Measurements from ENCODE around the gene MICAL2. TPM values are rescaled to one million over a fixed set of nuclear protein-coding genes. Genes with fewer than 3 reads are reported as not detected.

The MICAL2 gene
- total RNA-seq, 1 donor from 2014 or later, result 34.8 TPM

- no peak for ATAC-seq (ENCODE audit: poor library complexity)
- intact Hi-C loops (cut with DNase I), result no loop called here
- no peak for DNase-seq
Measured at GRCh38 chr11:12075291-12075690, 35.1 kb upstream of the MICAL2 start.

GRCh38 chr11:12075822-12076821 lies 34.3 kb upstream of the MICAL2 start:
- DNase-seq (no peak), ATAC-seq (ENCODE audit: poor library complexity) (no peak)
- intact Hi-C loops (cut with DNase I), result no loop called here

GRCh38 chr11:12076840-12077534 lies 33.4 kb upstream of the MICAL2 start:
- DNase-seq, result no peak
- no peak for ATAC-seq (ENCODE audit: poor library complexity)
- intact Hi-C loops (cut with DNase I), result no loop called here

DNA sequence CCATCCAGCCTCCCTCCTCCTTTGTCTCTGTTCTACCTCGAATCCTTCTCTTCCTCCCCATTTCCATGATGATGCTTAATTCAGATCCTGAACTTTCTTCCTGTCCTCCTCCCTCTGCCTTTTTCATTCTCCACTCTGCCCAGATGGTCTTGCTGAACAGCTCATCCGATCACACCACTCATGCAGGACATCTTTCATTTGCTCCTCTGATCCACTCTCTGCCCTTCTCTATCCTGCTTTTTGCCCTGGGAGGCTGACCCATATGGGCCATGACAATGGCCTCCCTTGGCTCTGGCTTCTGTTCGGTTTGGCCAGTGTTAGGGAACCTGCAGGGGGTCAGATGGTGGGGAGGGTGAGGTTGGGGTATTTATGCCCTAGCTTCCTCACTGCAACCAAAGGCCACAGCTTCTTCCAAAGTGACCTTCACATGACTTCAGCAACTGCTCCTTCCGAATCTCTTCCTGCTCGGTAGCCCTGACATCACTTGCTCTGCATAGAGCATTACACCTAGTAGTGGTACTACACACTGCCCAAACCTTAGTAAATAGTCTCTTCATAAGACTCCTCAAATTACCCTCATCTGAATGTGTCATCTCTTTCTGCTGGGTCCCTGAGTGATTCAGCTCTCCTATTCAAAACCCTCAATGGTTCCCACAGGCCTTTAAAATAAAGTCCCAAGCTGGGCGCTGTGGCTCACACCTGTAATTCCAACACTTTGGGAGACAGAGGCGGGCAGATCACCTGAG lies 32.7 kb upstream of the MICAL2 start:
- ATAC-seq (ENCODE audit: poor library complexity), result no peak
- no peak for DNase-seq
- intact Hi-C loops (cut with DNase I), result no loop called here

DNA sequence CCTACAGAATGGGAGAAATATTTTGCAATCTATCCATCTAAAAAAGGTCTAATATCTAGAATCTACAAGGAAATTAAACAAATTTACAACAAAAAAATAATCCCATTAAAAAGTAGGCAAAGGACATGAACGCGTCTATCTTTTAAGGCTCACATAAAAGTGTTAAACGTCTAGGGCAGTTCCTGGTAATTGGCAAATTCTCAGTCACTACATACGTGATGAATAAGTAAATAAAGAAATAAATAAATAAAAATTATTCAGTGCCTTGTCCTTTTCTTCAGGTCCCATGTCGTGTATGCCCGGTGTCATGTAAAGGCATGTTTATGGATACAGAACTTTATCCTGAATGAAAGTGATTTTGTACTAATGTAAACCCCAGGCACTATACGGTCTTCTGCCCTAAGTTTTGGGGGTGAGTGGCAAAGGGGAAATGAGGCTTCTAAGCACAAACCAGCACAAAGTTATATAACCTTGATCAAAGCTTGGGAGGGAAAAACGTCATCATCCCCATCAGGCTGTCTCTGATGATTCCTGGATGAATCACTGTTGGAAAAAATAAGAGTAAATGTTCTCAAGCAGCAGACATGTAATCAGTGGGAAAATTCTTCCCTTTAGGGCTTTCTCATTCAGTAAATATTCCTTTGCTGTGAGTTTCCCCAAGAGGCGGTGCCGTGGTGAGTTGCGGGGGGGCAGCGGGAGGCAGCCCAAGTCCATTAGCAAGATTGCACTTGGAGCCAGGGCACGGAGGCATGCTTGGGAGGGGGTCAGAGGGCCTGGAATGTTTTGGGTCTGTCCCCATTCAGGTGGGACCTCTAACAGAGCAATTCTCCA lies 30.4 kb upstream of the MICAL2 start:
- intact Hi-C loops (cut with DNase I), result no loop called here
- ATAC-seq (ENCODE audit: poor library complexity) (peak; percentile 75), DNase-seq (peak; percentile 64)

DNA sequence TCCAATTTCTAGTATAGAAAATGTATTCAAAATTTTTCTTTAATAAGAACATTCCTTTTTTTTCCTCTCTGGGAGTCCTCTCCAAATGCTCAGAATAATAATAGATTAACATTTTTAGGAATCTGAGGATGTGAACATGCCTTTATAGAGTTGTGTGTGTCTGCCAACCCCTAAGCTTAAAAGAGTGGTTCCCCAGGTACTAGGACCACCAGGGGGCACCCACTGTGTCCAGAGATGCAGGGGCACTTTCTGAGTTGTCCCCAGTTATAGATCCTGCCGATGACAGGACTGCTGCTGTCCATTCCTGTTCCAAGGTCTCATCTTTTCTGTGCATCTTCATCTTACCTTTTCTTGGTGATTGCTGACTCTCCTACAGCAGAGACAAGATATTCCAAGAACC lies 27.0 kb upstream of the MICAL2 start:
- DNase-seq, result no peak
- no peak for ATAC-seq (ENCODE audit: poor library complexity)
- intact Hi-C loops (cut with DNase I), result no loop called here

GRCh38 chr11:12084256-12084655 lies 26.1 kb upstream of the MICAL2 start:
- intact Hi-C loops (cut with DNase I), result no loop called here
- ATAC-seq (ENCODE audit: poor library complexity) (no peak), DNase-seq (no peak)

DNA sequence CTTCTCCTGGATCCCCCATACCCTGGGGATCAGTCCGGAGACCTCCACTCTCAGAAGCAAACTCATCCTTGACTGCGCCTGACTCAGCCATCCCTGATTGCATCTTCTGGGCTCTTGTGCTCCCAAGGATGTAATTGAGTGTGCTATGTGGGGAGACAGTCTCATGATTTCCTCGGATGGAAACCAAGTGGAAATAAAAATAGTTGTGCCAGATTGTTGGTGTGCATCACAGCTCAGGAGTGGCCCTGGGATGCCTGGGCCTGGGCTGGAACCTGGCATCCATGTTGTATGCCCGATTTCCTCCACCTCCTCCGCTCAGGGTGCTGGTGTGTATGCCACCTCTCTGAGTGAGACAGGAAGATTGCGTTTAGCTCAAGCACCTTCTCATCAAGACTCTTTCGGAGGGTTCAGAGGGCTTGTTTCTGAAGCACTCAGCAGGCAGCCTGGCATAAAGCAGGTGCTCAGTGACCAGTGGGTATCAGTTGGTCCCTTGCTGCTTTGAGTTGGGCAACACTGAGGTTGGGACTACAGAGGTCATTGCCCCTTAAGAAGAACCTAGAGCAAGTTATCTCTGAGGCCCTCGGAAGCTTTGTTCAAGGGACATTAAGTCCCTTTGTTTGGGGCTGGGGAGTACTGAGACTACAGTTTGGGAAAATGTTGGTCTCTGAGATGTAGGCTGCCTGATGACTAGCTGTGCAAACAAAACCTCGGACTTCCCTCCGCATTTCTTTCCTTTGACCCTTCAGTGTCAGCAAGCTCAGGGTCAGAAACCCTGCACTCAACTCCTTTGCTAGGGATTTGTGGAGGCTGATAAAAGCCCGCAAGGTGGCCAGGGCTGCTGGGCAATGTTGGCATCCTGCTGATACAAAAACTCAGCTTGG lies 24.8 kb upstream of the MICAL2 start:
- ATAC-seq (ENCODE audit: poor library complexity), result no peak
- DNase-seq, result no peak
- intact Hi-C loops (cut with DNase I), result loop anchor here (5.0 kb wide), 1 partner anchor 152 kb away; no protein-coding TSS in a partner anchor

GRCh38 chr11:12086271-12087074 lies 23.9 kb upstream of the MICAL2 start:
- DNase-seq (peak; percentile 74), ATAC-seq (ENCODE audit: poor library complexity) (peak; percentile 79)
- intact Hi-C loops (cut with DNase I), result loop anchor here (5.0 kb wide), 1 partner anchor 151 kb away; no protein-coding TSS in a partner anchor

GRCh38 chr11:12087075-12088004 lies 23.1 kb upstream of the MICAL2 start:
- peak; percentile 50 for DNase-seq
- ATAC-seq (ENCODE audit: poor library complexity), result peak; percentile 16
- intact Hi-C loops (cut with DNase I), result loop anchor here (5.0 kb wide), 1 partner anchor 150 kb away; no protein-coding TSS in a partner anchor

- intact Hi-C loops (cut with DNase I), result loop anchor here (5.0 kb wide), 1 partner anchor 149 kb away; no protein-coding TSS in a partner anchor
- ATAC-seq (ENCODE audit: poor library complexity) (peak; percentile 68), DNase-seq (peak; percentile 71)
Measured at GRCh38 chr11:12088047-12088481, 22.3 kb upstream of the MICAL2 start.

GRCh38 chr11:12088531-12088930 lies 21.9 kb upstream of the MICAL2 start:
- no peak for ATAC-seq (ENCODE audit: poor library complexity)
- intact Hi-C loops (cut with DNase I), result loop anchor here (5.0 kb wide), 1 partner anchor 149 kb away; no protein-coding TSS in a partner anchor
- no peak for DNase-seq

- ATAC-seq (ENCODE audit: poor library complexity) (no peak), DNase-seq (no peak)
- intact Hi-C loops (cut with DNase I), result loop anchor here (5.0 kb wide), 1 partner anchor 148 kb away; no protein-coding TSS in a partner anchor
Measured at GRCh38 chr11:12089041-12089440, 21.3 kb upstream of the MICAL2 start.

DNA sequence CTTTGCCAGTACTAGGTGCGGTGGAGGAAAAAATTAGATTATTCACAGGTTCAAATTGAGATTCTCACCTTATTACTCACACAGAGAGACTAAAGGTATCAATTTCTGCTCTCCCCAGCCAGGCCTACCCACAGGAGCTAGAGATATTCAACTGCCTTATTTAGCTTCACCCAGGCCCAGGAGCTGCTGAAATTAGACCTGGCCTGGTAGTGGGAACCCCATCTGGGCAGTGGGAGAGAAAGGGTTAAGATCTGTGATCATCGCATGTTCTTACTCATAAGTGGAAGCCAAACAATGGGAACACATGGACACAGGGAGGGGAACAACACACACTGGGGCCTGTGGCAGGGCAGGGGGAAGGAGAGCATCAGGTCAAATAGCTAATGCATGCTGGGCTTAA lies 20.9 kb upstream of the MICAL2 start:
- ATAC-seq (ENCODE audit: poor library complexity) (no peak), DNase-seq (no peak)
- intact Hi-C loops (cut with DNase I), result loop anchor here (5.0 kb wide), 1 partner anchor 148 kb away; no protein-coding TSS in a partner anchor

GRCh38 chr11:12090061-12090591 lies 20.3 kb upstream of the MICAL2 start:
- ATAC-seq (ENCODE audit: poor library complexity), result no peak
- no peak for DNase-seq
- intact Hi-C loops (cut with DNase I), result no loop called here
